ENCODE measurements around the gene F2R.
A peak's percentile ranks its signal among the peaks of the same experiment; 100 is the strongest.

F2R gene

DNA sequence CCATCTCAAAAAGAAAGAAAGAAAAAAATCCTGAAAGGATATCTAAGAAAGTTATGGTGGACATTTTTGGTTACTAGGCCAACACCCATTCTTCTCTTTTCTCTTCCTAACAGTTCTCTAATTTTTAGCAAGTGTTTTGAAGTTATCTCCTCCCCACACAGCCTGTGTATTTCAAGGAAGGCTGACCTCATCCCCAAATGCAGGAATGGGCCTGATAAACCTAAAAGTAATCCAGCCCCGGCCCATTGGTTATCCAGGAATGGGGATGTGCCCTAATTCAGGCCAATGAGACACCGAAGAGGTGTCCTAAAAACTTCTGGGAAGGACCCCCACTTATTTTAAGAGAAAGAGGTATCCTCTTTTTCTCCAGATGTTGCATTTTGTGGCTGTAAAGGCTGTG, 46.6 kb downstream of the F2R start:
- TF ChIP-seq EZH2phosphoT487 (IDR thresholded peaks at IDR 0.05; ENCODE audit: low read length) (no peak), EZH2 (optimal IDR thresholded peaks at IDR 0.05; ENCODE audit: low read depth, low read length) (no peak)
- TF ChIP-seq, protein P1, sequence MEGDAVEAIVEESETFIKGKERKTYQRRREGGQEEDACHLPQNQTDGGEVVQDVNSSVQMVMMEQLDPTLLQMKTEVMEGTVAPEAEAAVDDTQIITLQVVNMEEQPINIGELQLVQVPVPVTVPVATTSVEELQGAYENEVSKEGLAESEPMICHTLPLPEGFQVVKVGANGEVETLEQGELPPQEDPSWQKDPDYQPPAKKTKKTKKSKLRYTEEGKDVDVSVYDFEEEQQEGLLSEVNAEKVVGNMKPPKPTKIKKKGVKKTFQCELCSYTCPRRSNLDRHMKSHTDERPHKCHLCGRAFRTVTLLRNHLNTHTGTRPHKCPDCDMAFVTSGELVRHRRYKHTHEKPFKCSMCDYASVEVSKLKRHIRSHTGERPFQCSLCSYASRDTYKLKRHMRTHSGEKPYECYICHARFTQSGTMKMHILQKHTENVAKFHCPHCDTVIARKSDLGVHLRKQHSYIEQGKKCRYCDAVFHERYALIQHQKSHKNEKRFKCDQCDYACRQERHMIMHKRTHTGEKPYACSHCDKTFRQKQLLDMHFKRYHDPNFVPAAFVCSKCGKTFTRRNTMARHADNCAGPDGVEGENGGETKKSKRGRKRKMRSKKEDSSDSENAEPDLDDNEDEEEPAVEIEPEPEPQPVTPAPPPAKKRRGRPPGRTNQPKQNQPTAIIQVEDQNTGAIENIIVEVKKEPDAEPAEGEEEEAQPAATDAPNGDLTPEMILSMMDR (IDR thresholded peaks at IDR 0.05; ENCODE audit: low read length), result no peak
- Histone ChIP-seq H3K9me3 (replicated peaks; ENCODE audit: insufficient read depth, low read length) (no peaks in the 10 kb centered on the region), H3K27me3 (replicated peaks; ENCODE audit: insufficient read depth, low read length) (no peaks in the 10 kb centered on the region; the same call in 1 of the 2 replicates), H3K9ac (ENCODE audit: low read length) (no peak overlapping the region), H3K9me2 (replicated peaks; ENCODE audit: insufficient read depth, low read length) (no peaks in the 10 kb centered on the region), H3K36me3 (replicated peaks; ENCODE audit: insufficient read depth, low read length) (no peaks in the 10 kb centered on the region), H3F3A (ENCODE audit: insufficient read depth, low read length) (no peaks in the 10 kb centered on the region), H3K27ac (ENCODE audit: low read length) (no peak overlapping the region), H2AFZ (ENCODE audit: low read length) (no peak overlapping the region), H3K4me3 (ENCODE audit: low read length) (no peak overlapping the region), H3K4me2 (ENCODE audit: low read depth, low read length) (no peak overlapping the region), H3K4me1 (ENCODE audit: low read length) (no peaks in the 10 kb centered on the region), H4K20me1 (ENCODE audit: insufficient read depth, low read length) (no peaks in the 10 kb centered on the region), H3K79me2 (ENCODE audit: low read length) (no peaks in the 10 kb centered on the region)
- DNase-seq, result no peak

DNA sequence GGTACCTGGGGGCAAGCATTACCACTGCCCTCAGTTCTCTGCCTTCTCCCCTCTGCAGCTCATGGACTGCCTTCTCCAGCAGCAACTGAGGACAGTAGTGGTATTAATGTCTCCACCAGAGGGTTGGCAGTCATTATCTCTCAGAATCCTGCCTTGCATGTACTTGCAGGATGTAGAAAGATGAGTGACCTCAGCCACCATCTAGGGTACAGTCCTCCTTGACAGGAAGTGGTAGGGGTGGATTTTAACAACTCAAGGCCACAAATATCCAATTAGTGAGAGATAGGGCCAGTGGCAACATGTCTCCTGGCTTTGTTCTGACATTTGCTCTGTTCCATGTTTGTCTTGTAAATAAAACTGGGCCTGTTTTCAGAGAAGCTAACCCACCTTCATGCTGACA, 47.2 kb downstream of the F2R start:
- no peaks in the 10 kb centered on the region for H4K20me1 ChIP-seq (ENCODE audit: insufficient read depth, low read length)
- no peaks in the 10 kb centered on the region for H3F3A ChIP-seq (ENCODE audit: insufficient read depth, low read length)
- H3K9me3 ChIP-seq (replicated peaks; ENCODE audit: insufficient read depth, low read length), result no peaks in the 10 kb centered on the region
- TF ChIP-seq EZH2phosphoT487 (IDR thresholded peaks at IDR 0.05; ENCODE audit: low read length), result no peak
- no peak overlapping the region for H3K4me2 ChIP-seq (ENCODE audit: low read depth, low read length)
- H3K36me3 ChIP-seq (replicated peaks; ENCODE audit: insufficient read depth, low read length), result no peaks in the 10 kb centered on the region
- H3K9me2 ChIP-seq (replicated peaks; ENCODE audit: insufficient read depth, low read length), result no peaks in the 10 kb centered on the region
- H3K27me3 ChIP-seq (replicated peaks; ENCODE audit: insufficient read depth, low read length), result no peaks in the 10 kb centered on the region; the same call in 1 of the 2 replicates
- peak; percentile 48 for DNase-seq
- H3K27ac ChIP-seq (ENCODE audit: low read length), result no peak overlapping the region
- no peak overlapping the region for H3K9ac ChIP-seq (ENCODE audit: low read length)
- no peak overlapping the region for H3K4me3 ChIP-seq (ENCODE audit: low read length)
- H3K4me1 ChIP-seq (ENCODE audit: low read length), result no peaks in the 10 kb centered on the region
- no peaks in the 10 kb centered on the region for H3K79me2 ChIP-seq (ENCODE audit: low read length)
- no peak overlapping the region for H2AFZ ChIP-seq (ENCODE audit: low read length)

DNA sequence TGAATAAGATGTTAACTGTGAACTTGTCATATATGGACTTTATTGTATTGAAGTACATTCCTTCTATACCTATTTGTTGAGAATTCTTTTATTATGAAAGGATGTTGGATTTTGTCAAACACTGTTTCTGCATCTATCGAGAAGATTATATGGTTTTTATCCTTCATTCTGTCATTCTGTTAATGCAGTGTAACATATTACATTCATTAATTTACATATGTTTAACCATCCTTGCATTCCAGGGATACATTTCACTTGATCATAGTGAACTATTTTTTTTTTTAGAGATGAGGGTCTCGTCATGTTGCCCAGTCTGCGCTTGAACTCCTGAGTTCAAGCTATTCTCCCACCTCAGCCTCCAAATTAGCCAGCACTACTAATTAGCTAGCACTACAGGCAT, 48.4 kb downstream of the F2R start:
- Histone ChIP-seq H3K9me2 (replicated peaks; ENCODE audit: insufficient read depth, low read length) (no peaks in the 10 kb centered on the region), H3F3A (ENCODE audit: insufficient read depth, low read length) (no peaks in the 10 kb centered on the region), H3K4me2 (ENCODE audit: low read depth, low read length) (no peak overlapping the region), H3K79me2 (ENCODE audit: low read length) (no peaks in the 10 kb centered on the region), H4K20me1 (ENCODE audit: insufficient read depth, low read length) (no peaks in the 10 kb centered on the region), H3K9me3 (replicated peaks; ENCODE audit: insufficient read depth, low read length) (no peaks in the 10 kb centered on the region), H3K4me3 (ENCODE audit: low read length) (no peak overlapping the region), H3K36me3 (replicated peaks; ENCODE audit: insufficient read depth, low read length) (no peaks in the 10 kb centered on the region), H3K4me1 (ENCODE audit: low read length) (no peaks in the 10 kb centered on the region), H3K9ac (ENCODE audit: low read length) (no peak overlapping the region), H3K27ac (ENCODE audit: low read length) (no peak overlapping the region), H3K27me3 (replicated peaks; ENCODE audit: insufficient read depth, low read length) (no peaks in the 10 kb centered on the region; the same call in 1 of the 2 replicates), H2AFZ (ENCODE audit: low read length) (no peak overlapping the region)
- DNase-seq, result no peak
- TF ChIP-seq EZH2 (optimal IDR thresholded peaks at IDR 0.05; ENCODE audit: low read depth, low read length) (no peak), EZH2phosphoT487 (IDR thresholded peaks at IDR 0.05; ENCODE audit: low read length) (no peak)
- TF ChIP-seq, protein P1 (IDR thresholded peaks at IDR 0.05; ENCODE audit: low read length), result no peak

DNA sequence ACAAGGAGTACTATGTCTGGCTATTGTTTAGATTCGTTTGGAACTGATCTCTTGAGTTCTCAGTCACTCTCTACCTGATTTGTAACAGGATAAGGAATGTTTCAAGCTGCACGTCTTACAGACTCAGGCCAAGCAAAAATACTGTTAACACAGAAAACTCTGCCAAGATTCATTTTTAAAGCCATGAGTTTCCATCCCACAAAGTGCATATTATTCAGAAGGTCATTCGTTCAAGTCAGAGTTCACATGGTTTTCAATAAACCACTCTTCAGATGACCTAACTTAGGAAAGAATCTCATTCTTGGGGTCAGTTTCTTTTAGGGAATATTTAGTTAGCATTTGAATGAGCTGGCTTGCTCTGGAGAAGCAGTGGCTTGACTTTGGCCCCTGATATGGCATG, 49.3 kb downstream of the F2R start:
- Histone ChIP-seq H3K27ac (ENCODE audit: low read length) (no peak overlapping the region), H3K9me2 (replicated peaks; ENCODE audit: insufficient read depth, low read length) (no peaks in the 10 kb centered on the region), H3K4me3 (ENCODE audit: low read length) (no peak overlapping the region), H3K27me3 (replicated peaks; ENCODE audit: insufficient read depth, low read length) (no peaks in the 10 kb centered on the region; the same call in 1 of the 2 replicates), H3K79me2 (ENCODE audit: low read length) (no peaks in the 10 kb centered on the region), H3K9ac (ENCODE audit: low read length) (no peak overlapping the region), H4K20me1 (ENCODE audit: insufficient read depth, low read length) (no peaks in the 10 kb centered on the region), H2AFZ (ENCODE audit: low read length) (no peak overlapping the region), H3K4me2 (ENCODE audit: low read depth, low read length) (no peak overlapping the region), H3K36me3 (replicated peaks; ENCODE audit: insufficient read depth, low read length) (no peaks in the 10 kb centered on the region), H3K4me1 (ENCODE audit: low read length) (no peaks in the 10 kb centered on the region), H3K9me3 (replicated peaks; ENCODE audit: insufficient read depth, low read length) (no peaks in the 10 kb centered on the region), H3F3A (ENCODE audit: insufficient read depth, low read length) (no peaks in the 10 kb centered on the region)
- no peak for TF ChIP-seq EZH2phosphoT487 (IDR thresholded peaks at IDR 0.05; ENCODE audit: low read length)
- no peak for TF ChIP-seq EZH2 (optimal IDR thresholded peaks at IDR 0.05; ENCODE audit: low read depth, low read length)
- TF ChIP-seq, protein P1 (IDR thresholded peaks at IDR 0.05; ENCODE audit: low read length), result no peak
- no peak for DNase-seq

Data from MM.1S (cell line).